HG02588 (cell line): Measurements from ENCODE around the gene NKAIN4.

Experiments used
- ATAC-seq: cut with Tn5 transposase; IDR thresholded peaks from one replicate; pipeline ENCODE4 v1.9.1; 2021; ENCODE audit warnings: mild to moderate bottlenecking, moderate library complexity; ENCODE audit not compliant: unreplicated experiment

Gene NKAIN4

DNA sequence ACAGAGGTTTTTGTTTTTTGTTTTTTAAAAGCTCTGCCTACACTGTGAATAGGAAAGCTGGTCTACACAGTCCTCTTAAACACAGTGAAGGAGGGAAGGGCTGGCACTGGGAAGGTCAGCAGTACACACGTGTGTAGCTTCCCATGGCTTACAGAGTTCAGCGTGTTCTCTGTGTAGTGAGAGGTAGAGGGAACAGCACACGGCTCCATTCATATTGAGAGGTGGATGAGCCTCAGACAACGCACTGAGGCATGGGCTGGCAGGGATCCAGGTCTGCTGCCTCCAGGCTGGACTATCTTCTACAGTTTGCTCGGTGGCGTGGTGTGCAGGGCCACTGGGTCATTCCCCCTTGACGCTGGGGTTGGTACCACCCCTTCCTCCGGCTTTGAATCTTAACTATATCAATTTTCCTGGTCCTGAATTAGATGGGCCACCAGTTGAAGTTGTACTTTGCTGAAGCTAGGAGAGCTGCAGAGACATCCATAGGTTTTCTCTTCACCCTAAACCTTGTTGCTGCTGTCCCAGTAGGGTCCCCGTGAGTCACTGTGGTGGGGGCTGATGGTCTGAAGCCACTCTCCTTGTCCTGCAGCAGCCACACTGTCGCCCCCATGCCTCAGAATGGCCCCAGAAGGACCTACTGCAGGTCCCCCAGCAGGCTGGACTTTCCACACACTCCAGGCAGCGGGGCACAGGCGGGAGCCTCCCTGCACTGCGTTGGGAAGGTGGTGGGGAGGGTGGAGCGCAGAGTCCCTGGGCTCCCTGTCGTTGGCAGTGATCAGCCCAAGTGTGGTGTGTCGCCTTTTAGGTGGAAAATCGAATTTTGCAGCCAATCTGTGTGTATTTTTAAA lies 20.3 kb upstream of the NKAIN4 start:
- ATAC-seq = no peak

DNA sequence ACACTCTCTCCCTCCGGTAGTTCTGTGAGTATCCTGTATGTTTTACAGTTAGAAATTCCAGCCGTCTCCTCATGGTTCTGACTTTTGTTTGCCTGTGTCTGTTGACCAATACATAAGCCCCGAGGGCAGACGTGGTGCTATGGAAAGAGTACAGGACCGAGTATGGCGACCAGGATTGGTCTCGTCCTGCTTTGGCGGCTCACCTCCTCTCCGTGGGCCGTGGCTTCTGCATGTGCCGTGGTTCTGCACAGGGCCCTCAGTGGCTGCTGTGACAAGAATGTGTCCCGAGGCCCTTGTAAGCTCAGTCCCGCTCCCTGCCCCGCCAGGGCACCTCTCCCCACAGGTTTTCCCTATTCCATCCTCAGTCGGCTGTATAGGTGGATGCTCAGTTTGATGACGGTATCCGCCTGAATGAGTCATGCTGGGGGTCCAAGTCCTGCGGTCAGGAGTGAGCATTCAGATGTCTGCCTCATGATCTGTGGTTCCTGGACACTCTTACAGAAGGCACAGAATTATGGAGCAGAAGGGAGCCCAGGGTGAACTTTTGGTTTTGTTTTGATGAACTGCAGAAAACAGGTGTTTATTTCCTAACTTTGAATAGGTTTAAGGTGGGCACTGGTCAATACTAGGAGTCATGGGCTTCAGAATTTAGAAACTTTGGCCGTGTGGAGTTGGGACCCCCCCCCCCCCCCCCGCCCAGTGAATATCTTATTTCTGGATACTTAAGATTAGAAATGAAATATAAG lies 19.5 kb upstream of the NKAIN4 start:
- no peak for ATAC-seq

DNA sequence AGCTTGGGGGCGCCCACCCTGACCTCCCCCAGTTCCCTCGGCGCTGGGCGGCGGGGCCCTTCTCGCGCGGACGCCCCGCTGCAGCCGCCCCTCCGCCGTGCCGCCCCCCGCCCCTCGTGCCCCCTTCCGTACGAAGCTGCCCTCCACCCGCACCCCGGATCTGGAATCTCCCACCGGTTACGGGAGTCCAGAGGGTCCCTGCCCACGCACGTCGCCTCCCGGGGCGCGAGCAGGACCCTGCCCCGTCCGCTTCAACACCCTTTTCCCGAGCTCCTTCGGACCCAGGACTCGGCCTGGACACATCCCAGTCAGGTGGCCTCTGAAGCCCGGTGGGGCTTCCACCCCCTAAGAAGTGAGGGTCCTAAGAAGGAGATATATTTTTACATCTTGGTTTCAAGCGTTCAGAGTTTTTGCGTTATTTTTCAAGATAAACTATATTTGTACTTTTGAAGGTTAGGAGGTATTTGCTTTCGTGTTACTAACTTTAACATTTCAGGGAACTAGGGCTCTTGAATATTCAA lies 18.9 kb upstream of the NKAIN4 start:
- no peak for ATAC-seq

DNA sequence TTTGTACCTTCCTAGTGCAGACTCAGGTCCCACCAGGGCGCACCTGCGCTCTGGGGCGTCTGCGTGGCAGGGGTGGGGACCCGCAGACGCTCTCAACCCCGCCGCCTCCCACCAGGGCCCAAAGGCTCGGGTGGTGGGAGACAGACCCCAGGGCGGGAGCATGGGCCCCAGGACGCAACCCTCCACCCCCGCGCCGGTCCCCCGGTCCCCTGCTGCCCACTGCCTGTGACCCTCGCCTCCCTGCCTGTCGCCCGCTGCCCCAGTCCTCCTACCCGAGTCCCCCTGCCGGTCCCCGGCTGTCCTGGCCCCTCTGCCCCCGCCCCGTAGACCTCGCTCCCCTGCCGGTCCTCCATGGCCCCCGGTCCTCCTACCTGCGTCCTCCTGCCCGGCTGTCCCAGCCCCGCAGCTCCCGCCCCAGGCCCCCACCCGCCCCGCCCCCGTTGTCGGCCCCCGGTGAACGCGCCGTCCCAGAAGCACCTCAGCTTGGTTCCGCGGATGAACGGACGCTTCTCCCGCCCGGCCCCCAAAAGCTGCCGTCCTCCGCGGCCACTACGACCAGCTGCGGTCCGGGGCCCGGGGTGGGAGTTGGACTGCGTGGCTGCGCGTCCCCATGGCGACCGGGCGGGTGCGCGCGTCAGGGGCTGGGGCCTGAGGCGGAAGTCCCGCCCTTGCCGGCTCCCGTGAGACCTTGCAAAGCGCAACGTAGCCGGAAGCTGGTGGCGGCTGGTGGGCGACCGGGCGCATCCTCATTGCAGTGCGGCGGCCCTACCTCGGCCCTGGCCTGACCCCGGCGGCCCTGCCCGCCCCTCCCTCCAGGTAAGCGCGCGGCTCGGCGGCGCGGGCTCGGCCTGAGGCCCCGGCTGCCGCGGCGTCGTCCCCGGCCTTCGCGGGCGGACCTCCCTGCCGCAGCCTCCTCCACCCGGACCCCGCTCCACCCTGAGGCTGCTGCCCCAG lies 18.1 kb upstream of the NKAIN4 start, which contains the start of gene ARFGAP1:
ARFGAP1 (plus strand) TSS at position 709 of the 954 bp plus-strand sequence. CDS start 2,768 bp downstream, outside the sequence.
- ATAC-seq = peak; percentile 90

DNA sequence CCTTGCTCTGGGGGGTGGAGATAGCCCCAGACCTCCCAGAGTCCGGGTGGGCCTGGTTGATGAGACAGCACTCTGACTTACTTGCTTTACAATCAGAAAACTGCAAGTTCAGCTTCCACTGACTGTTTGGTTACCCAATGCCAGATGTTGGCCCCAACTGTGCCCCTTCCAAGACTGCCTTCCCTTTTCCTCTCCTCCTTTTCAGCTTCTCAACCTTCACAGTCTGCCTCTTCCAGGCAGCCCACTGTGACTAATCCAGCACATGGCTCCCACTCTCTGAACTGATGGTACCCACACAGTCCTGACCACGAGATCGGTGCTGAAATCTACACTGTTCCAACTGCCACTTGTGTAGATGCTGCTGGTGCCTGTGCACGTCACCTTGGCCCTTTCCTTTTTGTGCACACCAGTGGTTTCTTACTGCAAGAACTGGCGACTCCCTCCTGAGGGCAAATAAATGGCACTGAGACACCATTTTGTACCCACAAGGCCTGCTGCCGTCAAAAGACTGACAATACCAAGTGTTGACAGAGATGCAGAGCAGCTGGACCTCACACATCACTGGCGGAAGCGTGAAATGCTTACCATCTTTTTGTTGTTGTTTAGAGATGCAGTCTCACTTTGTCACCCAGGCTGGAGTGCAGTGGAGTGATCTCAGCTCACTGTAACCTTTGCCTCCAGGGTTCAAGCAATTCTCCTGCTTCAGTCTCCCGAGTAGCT lies 16.5 kb upstream of the NKAIN4 start:
- ATAC-seq = no peak

DNA sequence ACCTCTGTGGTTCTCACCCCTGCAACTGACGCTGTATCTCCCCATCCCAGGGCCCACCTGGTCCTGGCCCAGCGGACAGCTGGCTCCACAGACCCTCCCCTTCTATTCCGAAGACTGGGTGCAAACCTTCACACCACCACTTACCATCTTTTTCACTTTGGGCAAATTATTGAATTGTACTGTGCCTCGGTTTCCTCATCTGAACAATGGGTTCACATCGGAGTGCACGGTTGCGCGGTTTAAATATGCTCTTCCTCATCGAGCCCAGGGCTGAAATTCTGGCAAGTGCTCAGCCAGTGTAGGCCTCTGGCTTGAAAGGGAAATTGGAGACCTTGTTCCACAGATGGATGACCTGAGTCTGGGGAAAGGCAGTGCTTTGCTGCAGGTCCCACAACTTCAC lies 15.5 kb upstream of the NKAIN4 start:
- ATAC-seq = no peak

DNA sequence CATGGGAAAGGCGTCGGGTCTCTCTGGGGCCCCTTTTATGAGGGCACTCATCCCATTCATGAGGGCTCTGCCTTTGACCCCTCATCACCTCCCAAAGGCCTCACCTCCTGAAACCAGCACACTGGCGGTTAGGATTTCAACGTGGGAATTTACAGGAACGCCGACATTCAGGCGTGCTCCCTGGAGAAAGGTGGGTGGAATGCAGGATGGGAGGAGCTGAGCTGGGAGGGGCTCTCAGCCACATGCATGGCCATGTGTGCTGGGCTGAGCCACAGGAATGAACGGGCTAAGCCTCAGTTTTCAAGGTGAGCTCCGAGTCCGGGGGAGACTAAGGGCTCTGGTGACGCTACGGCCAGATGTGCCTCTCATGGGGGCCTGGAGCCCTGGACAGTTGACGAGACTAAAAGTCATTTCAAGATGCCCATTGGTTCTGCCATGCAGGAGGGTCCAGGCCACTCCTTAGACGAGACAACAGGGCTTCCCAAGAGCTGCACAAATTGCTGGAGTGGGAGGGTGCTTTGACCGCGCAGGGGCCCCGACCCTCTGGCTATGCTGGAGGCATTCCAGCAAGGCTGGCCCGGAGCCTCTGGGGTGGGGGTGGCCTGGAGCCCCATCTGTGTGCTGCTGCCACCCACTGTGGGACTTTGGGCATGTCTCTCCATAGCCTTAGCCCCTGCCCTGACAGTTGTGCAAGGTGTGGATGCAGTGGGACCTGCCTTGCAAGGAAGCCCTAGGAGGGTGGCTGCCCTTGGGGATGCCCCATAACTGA lies 14.6 kb upstream of the NKAIN4 start:
- no peak for ATAC-seq

DNA sequence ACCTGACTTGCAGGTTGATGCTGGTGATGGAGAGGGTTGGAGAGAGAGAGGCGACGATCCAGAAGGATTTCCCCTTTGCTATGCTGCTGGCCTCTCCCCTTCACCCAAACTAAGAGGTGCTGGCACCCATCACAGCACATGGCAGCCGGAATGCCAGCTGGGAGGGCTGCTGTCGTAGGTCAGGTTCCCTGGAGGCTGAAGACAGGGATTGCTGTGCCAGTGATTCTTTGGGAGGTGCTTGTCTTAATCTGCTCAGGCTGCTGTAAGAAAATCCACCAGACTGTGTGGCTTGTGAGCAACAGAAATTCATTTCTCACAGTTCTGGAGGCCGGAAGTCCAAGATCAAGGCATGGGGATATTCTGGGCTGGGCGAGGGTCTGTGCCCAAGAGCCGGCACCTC lies 14.0 kb upstream of the NKAIN4 start:
- no peak for ATAC-seq

DNA sequence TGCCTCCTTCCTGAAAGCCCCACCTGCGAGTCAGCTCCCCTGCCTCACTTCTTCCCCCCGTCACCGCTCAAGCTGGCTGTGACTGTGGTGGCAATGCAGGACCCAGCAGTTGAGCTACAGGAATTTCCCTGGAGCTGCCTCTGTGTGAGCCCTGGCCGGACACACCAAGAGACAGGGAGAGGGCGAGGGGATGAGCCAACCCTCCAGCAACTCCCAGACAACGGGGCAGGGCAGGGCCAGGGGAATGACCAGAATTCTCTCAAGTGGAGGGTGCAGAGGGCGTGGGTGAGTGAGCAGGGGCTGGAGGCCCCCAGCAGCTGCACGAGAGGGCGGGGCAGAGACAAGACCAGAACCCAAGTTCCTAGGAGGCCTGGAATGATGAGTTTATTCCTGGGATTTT lies 13.4 kb upstream of the NKAIN4 start:
- ATAC-seq = no peak

DNA sequence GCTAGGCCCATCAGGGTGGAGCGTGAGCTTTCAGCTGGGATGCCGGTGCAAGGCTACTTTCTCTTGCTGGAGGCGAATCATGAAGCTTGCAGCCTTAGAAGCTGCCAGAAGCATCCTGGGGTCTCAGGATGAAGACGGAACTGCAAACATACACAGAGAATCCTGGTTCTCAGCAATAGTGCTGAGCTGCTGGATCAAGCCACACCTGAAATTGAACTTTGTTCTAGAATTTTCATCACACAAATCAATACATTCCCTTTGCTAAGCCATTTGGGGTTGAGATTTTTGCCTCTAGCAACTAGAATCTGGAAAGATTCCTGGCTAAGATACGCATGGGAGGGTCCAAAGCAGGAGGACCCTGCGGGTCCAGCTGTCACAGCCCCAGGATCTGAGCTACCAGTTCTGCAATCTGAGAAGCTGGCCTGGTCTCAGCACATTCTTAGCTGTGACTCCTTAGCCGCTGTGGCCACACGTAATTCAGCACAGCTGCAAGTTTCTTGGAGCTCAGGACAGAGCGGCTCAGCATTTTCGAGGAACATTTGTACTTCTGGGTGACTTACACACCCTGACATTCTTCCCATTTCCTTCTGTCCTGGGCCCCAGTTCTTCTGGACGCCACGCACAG lies 11.7 kb upstream of the NKAIN4 start:
- ATAC-seq = no peak

DNA sequence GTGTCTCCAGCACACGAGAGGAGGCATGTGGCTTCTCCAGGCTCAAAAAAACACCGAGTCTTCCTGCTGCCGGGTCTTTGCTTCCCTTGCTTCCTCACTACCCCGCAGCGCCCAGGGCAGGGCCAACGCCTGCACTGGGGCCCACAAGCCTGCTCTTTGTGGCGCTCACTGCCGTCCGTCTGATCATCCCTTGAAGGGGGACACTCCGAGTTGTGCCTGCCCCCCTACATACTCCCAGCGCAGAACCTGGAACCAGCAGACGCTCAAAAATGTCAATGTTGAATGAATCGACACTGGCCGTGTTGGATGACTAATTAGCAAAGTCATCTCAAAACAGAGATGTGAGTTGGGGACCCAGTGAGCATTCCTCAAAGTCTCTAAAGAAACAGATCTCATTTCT lies 10.3 kb upstream of the NKAIN4 start:
- ATAC-seq = no peak

DNA sequence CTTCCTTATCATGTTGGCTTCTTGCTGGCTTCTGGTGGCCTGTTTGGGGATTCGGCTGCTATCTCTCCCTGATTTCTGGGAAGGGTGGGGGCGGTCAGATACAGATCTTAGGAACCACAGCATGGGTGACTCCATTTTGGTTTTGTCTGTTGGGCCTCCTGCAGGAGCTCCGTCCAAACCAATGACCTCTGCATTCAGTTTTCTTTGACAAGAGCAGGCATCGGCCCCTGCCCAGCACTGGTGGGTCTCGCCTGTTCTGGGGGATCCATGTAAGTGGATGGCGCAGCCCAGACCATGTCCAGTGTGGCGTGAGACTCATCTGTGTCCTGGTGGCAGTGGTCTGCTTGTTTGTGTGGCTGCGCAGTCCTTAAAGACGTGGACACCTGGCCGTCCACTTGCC lies 9.7 kb upstream of the NKAIN4 start:
- no peak for ATAC-seq

DNA sequence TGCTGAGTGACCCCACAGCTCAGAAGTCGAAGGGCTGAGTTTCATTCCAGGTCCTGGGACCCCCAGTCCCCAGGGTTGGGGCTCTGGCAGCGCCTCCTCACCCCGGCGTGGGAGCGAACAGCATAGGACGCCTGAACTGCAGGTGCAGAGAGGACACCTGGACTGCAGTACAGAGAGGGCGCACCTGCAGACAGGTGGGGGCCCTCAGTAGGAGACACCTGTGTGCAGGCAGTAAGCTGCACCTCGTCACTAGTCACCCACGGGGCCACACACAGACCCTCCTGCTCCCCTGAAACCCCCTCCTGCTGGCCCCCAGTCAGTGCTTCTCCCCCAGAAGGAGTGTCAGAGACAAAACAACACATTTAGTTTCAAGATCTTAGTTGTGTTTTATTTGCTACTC lies 8.6 kb upstream of the NKAIN4 start:
- ATAC-seq = no peak

DNA sequence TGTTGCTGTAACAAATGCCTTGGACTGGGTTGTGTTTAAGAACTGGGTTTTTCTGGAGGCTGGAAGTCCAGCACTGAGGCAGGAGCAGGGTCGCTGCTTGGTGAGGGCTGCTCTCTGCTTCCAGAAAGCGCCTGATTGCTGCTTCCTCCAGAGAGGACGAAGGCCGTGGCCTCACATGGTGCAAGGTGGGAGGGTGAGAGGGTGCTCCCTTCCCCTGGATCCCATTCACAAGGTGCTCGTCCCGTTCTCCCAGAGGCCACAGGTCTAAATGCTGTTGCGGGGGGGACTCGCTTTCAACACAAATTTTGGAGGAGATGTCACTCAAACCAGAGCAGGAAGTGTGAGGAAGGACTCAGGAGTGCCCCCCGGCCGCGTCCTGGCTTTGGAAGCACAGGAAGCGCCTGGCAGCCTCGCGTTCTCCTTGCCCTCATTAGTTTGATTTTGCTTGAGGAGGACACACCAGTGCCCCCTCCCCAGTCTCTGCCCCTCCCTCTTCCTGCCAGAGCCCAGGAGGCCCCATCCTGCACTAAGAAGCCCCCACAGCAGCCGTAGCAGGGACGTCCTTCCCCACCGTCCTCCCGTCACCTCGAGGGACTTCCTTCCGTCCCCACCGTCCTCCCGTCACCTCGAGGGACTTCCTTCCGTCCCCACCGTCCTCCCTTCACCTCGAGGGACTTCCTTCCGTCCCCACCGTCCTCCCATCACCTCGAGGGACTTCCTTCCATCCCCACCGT lies 7.7 kb upstream of the NKAIN4 start:
- ATAC-seq = no peak

DNA sequence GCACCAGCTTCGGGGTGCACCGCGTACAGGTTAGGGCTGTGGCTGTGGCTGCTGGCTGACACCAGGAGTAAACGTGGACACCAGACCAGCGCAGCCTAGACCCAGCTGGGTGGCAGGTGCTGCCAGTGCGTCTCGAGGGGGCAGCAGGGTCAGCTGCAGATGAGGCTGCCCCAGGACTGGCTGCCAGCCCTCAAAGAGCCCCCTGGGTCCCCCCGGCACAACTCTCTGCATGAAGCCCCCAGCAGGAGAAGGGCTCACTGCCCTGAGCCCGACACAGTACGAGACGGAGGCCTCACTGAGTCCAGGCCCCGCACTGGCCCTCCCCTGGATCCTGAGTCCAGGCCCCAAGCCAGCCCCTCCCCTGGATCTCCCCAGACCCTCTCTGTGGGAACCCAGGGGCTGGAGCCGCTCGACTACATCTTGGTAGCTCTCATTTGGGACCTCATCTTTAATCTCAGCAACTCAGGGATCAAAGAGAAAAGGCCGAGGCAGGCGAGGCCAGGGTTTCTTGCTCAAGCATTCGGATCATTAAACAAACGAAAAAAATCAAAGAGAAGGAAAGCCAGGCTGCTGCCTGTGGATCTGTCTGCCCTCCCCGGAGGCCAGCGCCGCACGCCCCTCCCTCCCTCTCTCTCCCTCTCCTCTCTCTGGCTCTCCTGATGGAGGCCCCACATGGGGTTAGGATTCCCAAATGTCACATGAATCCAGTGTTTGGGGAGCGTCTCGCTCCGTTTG lies 7.0 kb upstream of the NKAIN4 start:
- ATAC-seq = no peak

DNA sequence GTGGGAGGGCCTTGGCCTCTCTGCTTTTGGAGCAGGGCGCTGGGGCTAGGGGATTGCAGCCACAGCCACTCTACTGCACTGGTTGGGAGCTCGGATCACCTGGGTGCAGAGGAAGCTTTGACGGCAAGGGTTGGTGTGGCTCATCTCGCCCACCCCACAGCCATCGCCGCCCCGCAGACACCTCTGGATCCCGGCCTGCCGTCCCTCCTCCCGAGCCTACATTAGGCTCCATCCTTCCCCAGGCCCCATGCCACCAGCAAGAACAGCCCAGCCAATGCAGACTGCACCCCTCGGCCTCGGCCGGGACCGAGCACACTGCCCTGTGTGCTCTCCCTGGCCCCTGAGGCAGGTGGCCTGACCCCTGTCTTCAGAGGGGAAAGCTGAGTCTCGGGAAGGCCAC lies 6.3 kb upstream of the NKAIN4 start:
- ATAC-seq = no peak

DNA sequence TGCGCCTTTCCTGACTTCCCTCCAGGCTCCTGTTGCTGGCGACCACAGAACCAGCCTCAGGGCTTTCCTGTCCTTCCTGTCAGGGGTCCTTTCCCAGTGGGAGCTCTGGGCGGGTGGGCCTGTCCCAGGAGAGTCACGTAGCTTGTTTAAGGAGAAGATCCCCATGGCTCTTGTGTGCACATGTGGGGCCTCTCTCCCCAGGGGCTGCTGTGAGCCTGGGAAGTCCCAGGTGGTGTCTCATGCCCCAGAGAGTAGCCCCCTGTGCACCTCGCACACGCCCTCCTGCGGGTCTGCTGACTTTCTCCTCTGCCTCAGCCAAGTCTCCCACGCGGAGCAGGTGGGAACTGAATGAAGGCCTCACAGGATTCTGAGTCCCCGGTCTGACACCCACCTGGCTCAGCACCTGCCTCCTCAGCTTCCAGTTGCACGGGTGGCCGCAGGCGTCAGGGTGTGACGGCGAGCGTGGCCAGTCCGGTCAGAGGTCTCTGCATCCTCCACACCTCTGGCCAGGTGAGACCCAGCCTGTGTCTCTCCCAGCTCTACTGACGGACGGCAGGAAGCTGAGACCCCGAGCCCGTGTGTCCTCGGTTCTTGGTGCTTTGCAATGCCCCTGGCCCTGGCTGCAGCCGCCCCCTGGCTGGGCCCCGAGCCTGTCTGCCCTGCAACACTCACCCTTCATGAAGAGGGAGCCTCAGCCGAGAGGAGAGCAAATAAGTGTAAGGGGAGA lies 5.6 kb upstream of the NKAIN4 start:
- ATAC-seq = no peak
